ENCODE results near the gene CLDN14. TPM values are rescaled to one million over a fixed set of nuclear protein-coding genes. Genes with fewer than 3 reads are reported as not detected.
"Not testable (repeated sequence)": the region's sequence is repeated elsewhere in the genome, so short reads cannot be mapped to it uniquely, and the experiment has no call there.

CLDN14 gene
- total RNA-seq, 1 donor from 2014 or later, result 0.58 TPM

DNA sequence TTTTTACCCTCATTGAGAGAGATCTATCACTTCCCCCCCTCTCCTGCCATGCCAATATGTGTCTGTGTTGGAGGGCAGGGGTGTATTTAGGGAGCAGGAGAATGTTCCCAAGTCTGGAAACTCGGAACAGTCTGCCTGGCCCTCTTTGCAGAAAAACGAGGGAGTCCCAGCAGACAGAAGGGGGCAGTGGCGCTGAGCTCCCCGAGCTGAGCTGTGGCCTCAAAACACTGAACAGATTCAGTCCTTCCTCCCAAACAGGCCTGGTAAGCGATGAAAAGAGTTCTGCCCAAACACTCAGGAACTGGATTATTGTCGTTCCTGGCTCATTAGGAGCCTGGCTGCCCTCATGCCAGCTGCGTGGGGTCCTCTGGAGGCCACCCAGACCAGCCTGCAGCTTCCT is 981 bp downstream of the CLDN14 start:
- H3K27ac Mint-ChIP-seq, result no peak overlapping the region
- intact Hi-C loops (cut with micrococcal nuclease), result no loop called here
- no peak overlapping the region for H3K4me3 Mint-ChIP-seq
- POLR2A ChIA-PET, result no interaction called here
- H3K36me3 Mint-ChIP-seq (ENCODE audit: low read depth), result no peaks in the 10 kb centered on the region
- TF ChIP-seq, protein P1, sequence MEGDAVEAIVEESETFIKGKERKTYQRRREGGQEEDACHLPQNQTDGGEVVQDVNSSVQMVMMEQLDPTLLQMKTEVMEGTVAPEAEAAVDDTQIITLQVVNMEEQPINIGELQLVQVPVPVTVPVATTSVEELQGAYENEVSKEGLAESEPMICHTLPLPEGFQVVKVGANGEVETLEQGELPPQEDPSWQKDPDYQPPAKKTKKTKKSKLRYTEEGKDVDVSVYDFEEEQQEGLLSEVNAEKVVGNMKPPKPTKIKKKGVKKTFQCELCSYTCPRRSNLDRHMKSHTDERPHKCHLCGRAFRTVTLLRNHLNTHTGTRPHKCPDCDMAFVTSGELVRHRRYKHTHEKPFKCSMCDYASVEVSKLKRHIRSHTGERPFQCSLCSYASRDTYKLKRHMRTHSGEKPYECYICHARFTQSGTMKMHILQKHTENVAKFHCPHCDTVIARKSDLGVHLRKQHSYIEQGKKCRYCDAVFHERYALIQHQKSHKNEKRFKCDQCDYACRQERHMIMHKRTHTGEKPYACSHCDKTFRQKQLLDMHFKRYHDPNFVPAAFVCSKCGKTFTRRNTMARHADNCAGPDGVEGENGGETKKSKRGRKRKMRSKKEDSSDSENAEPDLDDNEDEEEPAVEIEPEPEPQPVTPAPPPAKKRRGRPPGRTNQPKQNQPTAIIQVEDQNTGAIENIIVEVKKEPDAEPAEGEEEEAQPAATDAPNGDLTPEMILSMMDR (IDR thresholded peaks at IDR 0.05), result no peak
- H3K9me3 Mint-ChIP-seq, result no peaks in the 10 kb centered on the region
- ATAC-seq (ENCODE audit: low read depth), result no peak
- DNase-seq, result no peak
- CTCF ChIA-PET, result no interaction called here
- H3K4me1 Mint-ChIP-seq, result no peaks in the 10 kb centered on the region
- H3K27me3 Mint-ChIP-seq, result no peaks in the 10 kb centered on the region

DNA sequence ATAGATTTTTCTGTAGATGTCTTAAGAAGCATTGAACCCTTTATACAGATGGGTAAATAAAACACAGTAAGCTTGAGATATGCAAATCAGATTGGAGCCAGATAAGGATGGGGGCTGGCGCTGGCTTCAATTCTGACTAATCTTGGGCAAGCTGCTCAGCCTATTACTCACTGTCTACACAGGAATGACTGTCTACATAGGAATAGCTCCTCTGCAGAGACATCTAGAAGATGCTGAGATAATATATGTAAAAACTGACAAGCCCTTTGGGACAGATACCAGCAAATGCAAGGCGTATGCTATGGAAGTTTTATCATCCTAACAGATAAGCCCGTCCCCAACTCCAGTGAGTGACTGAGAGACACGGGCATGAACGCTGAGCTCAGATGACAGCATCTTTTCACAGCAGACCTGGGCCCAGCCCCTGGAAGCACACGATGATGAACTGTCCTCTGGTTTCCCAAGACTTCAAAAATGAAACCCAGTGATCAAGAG is 1.7 kb downstream of the CLDN14 start:
- intact Hi-C loops (cut with micrococcal nuclease), result no loop called here
- ChIA-PET CTCF (no interaction called here), POLR2A (no interaction called here)
- TF ChIP-seq, protein P1 (IDR thresholded peaks at IDR 0.05), result no peak
- ATAC-seq (ENCODE audit: low read depth) (no peak), DNase-seq (no peak)
- H3K36me3 Mint-ChIP-seq (ENCODE audit: low read depth), result no peaks in the 10 kb centered on the region
- H3K4me3 Mint-ChIP-seq, result no peak overlapping the region
- no peaks in the 10 kb centered on the region for H3K9me3 Mint-ChIP-seq
- no peaks in the 10 kb centered on the region for H3K4me1 Mint-ChIP-seq
- no peak overlapping the region for H3K27ac Mint-ChIP-seq
- no peaks in the 10 kb centered on the region for H3K27me3 Mint-ChIP-seq

DNA sequence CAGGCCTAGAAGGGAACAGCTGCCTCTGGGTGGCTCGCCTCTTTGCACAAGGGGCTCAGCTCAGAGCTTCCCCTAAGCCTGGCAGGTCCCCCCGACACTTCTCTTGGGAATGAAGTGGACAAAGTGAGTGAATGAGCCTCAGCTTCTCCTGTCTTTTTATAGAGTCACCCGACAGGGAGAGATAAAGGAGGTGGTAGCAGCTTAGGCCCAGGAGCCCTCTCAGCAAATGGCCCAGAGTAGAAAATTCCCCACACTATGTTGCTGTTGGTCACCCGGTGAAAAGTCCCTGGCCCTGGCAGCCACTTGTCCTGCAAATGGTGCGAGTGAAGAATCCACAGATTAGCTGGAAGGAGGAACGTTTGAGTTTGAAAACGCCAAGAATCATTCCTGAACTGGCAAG is 2.4 kb downstream of the CLDN14 start:
- ChIA-PET CTCF (no interaction called here), POLR2A (no interaction called here)
- intact Hi-C loops (cut with micrococcal nuclease), result no loop called here
- TF ChIP-seq, protein P1 (IDR thresholded peaks at IDR 0.05), result no peak
- no peak for DNase-seq
- no peaks in the 10 kb centered on the region for H3K36me3 Mint-ChIP-seq (ENCODE audit: low read depth)
- H3K9me3 Mint-ChIP-seq, result no peaks in the 10 kb centered on the region
- H3K27me3 Mint-ChIP-seq, result no peaks in the 10 kb centered on the region
- H3K4me1 Mint-ChIP-seq, result no peaks in the 10 kb centered on the region
- no peak for ATAC-seq (ENCODE audit: low read depth)
- no peak overlapping the region for H3K27ac Mint-ChIP-seq
- no peak overlapping the region for H3K4me3 Mint-ChIP-seq

DNA sequence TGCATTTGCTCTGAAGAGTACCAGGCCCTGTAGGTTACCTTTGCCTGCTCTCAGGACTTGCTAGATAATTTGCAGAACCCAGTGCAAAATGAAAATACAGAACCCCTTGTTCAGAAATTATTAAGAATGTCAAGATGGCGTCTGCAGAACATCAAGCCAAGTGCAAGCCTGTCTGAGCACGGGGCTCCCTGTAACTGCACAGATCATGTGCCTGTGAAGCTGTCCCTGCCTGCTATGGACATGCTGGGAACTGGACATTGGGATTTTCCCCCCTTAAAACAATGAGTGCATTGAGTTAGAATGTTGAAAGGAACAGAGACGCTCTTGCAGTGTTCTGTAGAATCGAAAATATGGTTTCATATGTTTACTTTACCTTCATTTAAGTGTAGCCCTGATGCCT is 2.9 kb downstream of the CLDN14 start:
- Mint-ChIP-seq H3K27ac (no peak overlapping the region), H3K27me3 (no peaks in the 10 kb centered on the region), H3K4me3 (no peak overlapping the region), H3K36me3 (ENCODE audit: low read depth) (no peaks in the 10 kb centered on the region), H3K9me3 (peaks cover 2% of the 10 kb centered on the region), H3K4me1 (no peaks in the 10 kb centered on the region)
- POLR2A ChIA-PET, result no interaction called here
- intact Hi-C loops (cut with micrococcal nuclease), result no loop called here
- TF ChIP-seq, protein P1 (IDR thresholded peaks at IDR 0.05), result no peak
- DNase-seq, result no peak
- CTCF ChIA-PET, result no interaction called here
- ATAC-seq (ENCODE audit: low read depth), result no peak

DNA sequence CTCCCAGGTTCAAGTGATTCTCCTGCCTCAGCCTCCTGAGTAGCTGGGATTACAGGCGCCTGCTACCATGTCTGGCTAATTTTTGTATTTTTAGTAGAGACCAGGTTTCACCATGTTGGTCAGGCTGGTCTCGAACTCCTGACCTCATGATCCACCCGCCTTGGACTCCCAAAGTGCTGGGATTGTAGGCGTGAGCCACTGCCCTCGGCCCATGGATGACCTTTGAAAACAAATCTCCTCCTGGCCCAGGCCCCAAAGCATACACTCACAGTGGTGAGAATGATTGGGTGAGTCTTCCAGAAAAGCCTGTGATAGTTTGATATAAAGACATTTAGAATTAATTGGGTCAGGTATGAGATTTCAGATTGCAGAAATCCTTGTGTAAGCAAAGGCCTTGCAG is 3.4 kb downstream of the CLDN14 start:
- H3K27ac Mint-ChIP-seq; H3K36me3 Mint-ChIP-seq (ENCODE audit: low read depth); ATAC-seq (ENCODE audit: low read depth); POLR2A ChIA-PET; H3K9me3 Mint-ChIP-seq; CTCF ChIA-PET; H3K4me3 Mint-ChIP-seq; DNase-seq; intact Hi-C loops (cut with micrococcal nuclease); H3K27me3 Mint-ChIP-seq; H3K4me1 Mint-ChIP-seq: not testable (repeated sequence)

DNA sequence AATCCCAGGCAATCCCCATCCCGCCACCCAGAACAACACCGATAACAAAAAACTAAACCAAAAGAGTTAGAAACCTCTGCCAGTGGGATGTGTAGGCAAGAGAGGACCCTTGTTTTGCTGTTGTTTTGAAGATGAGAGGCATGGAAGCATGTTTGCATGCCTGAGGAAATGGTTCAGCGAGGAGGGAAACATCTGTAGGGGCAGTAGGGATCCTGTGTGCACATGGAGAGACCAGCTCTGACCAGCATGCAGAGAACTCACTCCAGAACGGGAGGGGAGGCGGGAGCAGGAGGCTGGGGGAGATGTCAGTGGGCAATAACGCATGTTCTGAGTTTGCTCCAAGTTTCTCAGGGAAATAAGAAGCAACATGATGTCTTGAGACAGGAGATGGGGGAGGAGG is 5.3 kb downstream of the CLDN14 start:
- intact Hi-C loops (cut with micrococcal nuclease), result no loop called here

More for the DNA sequence above, 5.3 kb downstream of the CLDN14 start:
- ChIA-PET POLR2A (no interaction called here), CTCF (no interaction called here)
- Mint-ChIP-seq H3K27me3 (no peaks in the 10 kb centered on the region), H3K27ac (no peak overlapping the region), H3K4me1 (peaks cover 3% of the 10 kb centered on the region), H3K4me3 (no peak overlapping the region), H3K9me3 (peaks cover 3% of the 10 kb centered on the region), H3K36me3 (ENCODE audit: low read depth) (no peaks in the 10 kb centered on the region)
- ATAC-seq (ENCODE audit: low read depth), result no peak
- no peak for DNase-seq
- TF ChIP-seq, protein P1 (IDR thresholded peaks at IDR 0.05), result no peak

Measured in activated B cell treated with CpG ODN at 0.5 μM for 24 hours (primary cell).